ENCODE data around the gene ALK.
A peak's percentile ranks its signal among the peaks of the same experiment; 100 is the strongest.

ALK gene

DNA sequence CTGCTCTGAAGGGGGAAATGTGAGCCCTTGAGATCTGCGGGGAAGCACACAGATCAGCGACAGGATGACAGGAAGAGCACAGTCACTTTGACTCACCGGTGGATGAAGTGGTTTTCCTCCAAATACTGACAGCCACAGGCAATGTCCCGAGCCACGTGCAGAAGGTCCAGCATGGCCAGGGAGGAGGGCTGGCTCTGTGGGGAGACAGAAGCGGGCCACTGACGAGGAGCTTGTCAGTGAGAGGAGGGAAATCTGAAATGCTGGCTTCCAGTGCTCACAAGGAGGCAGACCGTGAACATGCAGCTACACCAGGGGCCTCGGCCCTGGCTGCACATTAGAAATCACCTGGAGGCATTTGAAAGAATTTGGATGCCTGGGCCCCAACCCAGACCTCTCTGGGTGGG, 707.5 kb downstream of the ALK start:
- no peak for DNase-seq

DNA sequence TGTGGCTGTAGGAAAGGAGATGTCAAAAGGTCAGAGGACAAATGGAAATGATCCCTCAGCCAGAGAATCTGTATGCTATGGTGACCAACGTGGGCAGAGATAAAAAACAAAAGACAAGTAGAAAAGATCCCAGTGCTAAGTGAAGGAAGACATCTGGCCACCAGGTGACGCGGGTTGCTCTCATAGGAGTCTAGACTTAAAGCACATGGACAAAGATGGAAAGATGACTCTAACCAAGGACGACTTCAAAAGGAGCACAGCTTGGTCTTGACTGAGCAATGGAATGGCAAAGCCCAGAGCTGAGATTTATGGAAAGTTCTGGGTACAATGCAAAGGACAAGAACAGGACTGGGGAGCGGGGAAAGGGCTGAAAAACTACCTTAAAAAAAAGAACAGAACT, 709.4 kb downstream of the ALK start:
- DNase-seq = no peak

DNA sequence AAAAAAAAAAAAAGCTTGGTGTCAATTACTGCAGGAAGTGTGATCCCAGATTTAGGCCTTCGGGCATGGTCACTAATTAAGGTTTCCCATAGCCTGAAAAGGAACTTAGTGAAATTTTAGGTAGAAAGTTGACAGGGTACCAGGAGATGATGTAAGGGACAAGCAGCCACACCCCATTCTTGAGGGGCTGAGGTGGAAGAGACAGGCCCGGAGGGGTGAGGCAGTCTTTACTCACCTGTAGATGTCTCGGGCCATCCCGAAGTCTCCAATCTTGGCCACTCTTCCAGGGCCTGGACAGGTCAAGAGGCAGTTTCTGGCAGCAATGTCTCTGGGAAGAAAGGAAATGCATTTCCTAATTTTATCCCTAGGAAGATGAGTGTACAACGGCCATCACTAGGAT, 711.8 kb downstream of the ALK start:
- DNase-seq = no peak

DNA sequence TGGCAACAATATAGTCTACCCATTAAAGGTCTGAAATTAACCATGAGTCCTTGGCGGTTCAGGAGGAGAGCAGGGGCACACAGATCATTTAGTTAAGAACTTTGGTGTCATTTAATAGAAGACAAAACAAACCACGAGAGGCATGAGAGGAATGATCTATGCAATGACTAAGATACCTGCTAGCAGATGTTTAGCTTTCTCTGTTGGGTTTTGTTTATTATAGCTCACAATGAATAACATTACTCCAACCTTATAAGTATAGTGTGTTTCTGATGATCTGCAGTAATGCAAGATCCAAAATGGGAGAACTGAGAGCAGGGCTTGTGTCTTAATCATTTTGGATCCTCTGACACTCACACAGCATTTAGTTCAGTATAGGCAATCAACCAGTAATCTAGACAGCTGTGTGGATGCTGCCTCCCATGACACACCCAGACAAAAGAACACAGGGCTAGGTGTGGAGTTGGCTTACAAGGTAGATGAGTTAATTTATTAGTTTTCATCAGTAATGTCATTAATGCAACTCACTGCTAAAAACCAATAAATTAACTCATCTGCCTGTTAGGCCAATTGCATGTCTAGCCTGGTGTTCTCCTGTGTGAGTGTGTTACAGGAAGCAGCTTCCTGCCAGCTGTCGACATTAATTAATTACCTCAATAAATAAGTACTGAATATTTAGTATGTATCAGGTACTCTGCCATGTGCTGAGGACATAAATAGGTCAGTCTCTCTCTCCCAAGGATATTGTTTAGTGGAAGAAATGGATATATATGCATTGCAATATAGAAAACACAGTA, 713.8 kb downstream of the ALK start:
- no peak for DNase-seq

DNA sequence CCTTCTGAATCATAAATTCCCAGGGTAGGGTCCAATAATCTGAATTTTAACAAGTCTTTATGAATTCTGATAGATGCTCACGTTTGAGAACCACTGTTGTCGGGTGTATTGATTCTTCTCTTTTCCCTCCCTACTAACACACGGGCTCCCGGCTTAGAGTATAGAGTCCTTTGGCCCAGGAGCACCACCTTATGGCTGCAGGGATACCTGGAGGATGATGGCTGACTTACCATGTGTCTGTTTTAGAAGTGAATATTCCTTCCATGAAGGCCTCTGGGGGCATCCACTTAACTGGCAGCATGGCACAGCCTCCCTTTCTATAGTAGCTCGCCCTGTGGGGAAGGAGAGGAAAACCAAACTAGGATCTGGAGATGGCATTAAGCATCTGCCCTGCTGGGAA, 714.4 kb downstream of the ALK start:
- no peak for DNase-seq

DNA sequence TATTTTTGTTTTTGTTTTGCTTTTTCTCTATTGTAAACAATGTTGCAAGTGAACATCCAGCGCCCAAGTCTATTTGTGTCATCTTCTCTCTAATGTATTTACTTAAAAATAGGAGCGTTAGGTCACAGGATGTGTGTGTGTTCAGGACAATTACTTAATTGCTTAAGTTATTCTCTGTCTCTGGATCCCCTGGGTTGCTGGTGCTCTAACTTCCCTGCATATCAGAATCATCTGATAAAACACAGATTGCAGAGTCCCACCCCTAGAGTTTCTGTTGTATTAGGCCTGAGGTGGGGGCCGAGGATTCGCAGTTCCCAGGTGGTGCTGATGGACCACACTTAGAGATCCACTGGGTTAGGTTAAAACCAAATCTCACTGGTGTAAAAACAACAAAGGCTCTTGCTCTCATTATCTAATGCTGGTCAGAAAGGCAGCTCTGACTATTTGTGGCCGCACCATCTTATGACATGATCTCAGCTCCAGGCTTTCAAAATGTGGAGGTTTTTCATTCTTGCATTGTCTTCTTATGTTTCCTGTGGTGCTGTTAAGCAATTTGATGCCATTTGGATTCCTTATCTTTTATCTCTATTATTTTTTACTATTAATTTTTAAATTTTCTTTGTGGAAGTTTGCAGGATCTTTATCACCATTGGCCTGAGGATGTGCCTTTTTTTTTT, 718.4 kb downstream of the ALK start:
- no peak for DNase-seq

DNA sequence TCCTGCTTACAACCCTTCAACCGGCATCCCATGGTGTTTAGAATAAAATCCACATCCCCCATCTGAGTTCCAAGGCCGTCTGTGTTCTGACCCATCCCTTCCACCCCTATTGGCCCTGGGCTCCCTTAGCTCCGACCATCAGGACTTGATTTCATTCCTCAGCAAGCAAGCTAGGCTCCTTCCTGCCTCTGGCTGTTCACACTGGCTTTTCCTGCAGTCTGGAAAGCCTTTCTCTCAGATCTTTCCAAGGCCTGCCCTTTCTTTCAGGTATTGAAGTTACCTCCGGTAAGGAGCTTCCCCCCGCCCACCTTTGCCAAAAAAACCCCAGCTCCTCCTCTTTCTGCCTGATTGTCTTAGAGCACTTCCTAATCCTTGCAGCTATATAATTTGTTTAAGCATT, 719.4 kb downstream of the ALK start:
- DNase-seq = no peak

DNA sequence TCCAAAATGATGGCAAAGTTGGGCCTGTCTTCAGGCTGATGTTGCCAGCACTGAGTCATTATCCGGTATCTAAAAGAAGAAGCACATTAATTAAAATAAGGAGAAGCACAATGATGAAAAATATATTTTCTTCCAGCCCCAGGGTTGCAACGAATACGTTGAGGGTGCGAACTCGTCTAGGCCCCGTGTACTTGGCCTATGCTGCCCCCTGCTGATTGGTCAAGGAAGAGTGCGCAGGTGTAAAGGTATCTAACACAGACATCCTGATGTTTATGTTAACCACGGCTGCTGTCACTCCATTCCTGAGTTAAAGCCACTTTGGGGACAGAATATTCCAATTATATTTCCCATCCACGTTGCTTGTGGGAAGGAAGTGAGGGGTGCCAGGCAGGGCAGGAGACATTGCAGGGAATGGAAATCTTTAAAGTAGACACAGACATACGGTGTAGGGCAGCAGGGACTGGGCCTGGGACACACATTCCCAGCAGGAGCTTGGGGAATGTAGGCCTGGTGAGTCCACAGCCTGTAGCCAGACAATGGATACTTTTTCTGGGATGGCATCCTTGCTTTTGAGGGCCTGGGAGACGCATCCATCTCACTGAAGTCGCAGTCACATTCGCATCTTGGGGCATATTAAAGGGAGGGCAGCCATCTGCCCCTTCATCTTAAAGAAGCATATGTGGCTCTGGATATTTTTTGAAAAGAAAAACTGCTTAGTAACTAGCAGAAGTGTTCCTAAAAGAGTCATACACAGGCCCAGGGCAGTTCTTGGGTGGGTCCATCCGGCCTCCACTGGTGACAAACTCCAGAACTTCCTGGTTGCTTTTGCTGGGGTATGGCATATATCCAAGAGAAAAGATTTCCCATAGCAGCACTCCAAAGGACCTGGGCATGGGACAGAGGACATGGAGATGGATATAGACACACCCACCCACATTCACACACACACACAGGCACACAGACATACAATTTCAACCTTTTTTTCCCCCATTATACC, 724.3 kb downstream of the ALK start:
- peak; percentile 36 for DNase-seq

DNA sequence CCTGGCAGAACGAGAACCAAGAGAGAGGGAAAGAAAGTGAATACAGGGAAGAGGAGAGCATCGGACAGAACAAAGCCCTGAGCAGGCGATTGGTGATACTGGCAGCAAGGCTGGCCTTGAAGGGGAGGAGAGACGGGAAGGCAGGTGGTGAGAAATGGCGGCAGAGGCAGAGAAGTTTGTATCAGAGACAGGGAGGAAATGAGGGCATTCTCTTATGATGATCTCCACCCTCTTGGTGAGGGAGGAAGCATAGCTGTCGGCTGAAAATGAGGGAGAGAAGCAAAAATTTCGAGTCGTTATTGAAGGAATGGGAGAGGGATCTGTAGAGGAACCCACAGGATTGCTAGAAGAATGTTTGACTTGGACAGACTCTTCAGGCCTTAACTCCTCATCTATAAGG, 725.6 kb downstream of the ALK start:
- DNase-seq = no peak

DNA sequence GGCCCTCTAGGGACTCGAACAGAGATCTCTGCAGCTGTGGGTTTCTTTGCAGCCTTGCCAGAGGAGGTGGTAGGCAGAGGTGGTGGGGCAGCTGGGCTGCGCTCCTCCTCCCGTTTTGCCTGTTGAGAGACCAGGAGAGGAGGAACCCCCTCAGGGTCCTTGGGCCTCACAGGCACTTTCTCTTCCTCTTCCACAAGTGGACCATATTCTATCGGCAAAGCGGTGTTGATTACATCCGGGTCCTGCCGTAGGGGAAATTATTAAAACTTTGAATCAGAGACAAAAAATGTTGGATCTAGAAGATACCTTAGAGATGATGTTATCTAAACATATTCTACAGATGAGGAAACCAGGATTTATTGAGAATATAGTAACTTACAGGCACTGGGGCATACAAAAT, 727.7 kb downstream of the ALK start:
- DNase-seq = no peak

DNA sequence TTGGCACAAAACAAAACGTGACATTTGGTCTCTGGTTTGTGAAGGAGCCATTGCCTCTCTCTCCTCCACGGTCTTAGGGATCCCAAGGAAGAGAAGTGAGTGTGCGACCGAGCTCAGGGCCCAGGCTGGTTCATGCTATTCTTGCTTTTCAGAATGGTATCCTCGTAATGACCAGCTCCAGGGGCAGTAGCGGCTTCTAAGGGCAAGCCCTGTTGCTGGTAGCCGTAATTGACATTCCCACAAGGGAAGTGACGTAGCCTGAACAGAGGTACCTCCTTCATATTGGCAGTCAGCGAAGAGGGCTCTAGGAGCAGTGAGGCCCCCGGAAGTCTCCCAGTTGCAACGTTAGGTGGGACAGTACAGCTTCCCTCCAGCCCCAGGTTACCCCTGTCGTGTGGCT, 728.3 kb downstream of the ALK start:
- DNase-seq = no peak

DNA sequence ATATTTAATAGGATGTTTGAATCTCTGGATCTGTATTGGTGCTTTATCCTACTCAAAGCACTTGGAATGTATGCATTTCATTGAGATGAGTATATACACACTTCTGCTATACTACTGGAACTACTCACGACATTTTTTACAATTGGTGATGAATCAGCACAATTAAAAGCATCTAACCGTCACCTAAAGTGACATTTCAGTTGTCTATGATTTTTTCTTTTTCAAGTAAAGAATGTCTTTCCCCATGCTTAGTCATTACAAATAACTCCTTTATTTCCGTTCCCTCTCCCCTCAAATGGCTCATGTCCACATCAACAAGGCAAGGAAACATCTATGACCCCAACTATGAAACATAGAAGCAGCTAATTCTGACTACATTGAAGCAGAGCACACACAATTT, 728.9 kb downstream of the ALK start:
- no peak for DNase-seq

DNA sequence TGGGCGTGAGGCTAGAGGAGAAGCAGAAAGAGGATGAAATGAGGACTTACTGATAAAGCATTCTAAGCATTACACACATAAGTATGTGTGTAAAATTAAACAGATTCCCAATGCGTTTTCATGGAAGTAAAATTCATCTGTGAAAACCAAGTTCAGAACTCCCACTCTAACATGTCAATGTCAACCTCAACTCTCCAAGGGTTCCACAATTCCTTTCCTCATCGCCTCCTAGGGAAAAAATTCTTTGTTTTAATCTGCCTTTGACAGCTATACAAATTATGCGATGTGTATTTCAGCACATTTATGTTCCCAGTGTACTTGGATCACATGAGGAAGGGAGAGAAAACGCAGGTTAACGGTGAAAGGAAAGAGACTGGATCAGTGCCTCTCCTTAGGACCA, 729.6 kb downstream of the ALK start:
- no peak for DNase-seq

DNA sequence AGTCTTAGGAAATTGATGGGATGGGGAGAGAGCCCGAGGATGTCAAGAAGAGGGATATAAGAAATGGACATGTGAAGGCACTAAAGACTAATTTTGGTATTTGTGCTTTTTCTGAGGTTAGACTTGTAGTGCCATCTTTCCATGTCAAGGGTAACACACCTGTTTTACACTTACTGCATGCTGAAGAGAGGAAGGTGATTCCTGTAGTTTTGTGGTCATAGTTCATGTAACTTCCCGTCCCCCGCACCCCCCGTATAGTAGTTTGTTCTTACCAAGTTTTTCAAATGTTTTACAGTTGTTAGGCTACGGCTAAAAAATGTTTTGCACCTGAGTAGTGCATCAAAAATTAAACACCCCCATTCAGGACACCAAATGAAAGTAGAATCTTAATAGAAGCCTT, 732.3 kb downstream of the ALK start:
- no peak for DNase-seq

DNA sequence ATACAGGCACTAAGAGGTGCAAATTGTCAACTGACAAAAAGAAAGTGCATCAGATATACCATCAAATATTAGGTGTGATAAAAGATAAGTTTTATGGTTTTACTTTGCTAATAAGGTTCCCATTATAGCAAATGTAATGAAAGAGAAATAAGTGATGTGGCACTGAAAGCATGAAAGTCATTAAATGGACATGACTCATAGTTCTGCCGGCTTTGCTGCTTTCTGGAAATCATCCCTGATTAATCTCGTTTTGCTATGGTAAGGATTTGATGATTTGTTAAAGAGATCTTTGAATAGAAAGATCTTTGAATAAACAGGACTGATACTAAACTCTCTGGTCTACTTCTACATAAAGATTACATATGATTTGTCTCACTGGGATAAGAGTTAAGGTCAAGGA, 733.5 kb downstream of the ALK start:
- no peak for DNase-seq

DNA sequence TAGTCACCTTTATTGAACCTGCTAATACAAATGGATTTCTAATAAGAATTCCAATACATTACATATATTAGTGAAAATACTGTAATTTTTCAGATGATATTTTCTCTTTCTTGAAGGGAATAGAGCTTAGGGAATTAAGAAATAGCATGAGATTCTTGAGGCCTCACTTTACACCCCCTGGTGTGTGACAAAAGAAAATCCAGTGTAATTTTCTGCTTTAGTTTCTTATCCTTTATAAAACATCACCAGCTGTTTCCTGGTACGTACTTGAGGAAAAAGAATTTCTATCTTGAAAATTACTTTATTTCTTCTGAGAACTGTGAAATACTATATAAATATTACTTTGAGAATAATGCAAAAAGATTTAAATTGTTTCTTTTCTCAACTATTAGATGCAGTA, 734.6 kb downstream of the ALK start:
- no peak for DNase-seq

DNA sequence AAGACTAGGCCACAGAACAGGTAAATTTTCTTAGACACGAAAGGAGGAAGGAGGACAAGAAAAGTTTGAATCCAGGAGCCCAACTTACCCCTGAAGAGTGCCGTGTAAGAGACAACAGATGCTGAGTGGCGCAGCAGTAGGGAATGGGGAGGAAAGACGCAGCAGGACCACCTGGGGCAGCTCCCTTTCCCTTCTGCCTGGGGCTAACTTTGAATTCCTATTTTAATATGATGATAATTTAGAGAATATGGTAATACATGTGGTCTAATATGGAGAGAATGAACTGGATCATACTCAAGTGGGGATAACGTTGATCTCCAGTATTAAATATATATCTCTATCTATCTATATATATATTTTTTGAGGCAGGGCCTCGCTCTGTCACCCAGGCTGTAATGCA, 736.9 kb downstream of the ALK start:
- DNase-seq = no peak

DNA sequence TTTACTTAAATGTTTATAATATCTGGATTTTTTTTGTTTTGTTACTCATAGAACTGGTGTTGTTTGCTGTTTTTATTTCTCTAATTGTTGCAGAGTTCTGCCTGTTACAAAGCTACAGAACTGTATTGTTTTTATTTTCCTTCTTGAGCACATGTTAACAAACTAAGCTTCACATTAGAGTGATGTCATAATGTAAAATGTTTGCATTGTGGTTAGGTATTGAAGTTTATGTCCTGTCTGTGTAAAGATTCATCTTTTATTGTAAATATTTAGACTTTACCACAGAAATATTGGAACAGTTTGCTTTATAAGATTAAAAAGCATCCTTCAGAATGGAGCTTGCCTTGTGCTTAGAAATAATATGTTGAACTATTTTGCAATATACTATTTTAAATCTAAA, 738.5 kb downstream of the ALK start:
- no peak for DNase-seq

DNA sequence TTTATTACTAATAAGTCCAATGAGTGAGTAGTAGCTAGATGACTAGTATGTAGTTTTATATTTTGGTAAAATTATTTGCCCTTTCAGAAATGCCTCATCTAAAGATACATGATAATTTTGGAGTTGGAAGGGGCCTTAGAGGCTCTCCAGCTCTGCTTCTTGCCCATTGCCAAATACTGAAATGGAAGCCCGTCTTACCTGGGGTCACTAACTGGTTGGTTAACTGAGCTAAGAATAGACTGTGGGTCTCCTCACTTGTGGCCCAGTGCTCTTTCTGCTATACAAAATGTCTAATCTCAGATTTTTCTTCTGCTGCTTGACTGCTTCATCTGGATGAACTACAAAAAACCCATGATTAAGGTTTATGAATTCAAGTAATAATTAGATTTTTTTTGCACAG, 739.1 kb downstream of the ALK start:
- DNase-seq = no peak

DNA sequence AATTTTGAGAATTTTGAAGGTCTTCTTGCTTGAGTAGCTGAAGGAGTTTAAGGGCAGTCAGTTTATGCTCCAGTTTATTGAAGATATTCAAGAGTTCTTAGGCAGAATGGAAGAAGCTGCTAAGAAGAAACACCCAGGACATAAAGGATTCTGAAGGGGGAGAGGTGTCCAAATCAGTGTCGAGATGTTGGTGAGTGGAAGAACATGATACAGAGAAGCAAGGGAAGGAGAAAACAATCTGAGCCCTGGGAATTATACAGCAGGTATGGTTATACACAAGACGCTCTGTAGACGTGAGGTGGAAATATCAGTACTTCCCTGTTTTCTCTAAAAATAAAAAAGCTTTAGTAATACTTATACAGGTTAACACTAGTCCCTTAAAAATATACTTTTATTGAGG, 746.0 kb downstream of the ALK start:
- no peak for DNase-seq

DNA sequence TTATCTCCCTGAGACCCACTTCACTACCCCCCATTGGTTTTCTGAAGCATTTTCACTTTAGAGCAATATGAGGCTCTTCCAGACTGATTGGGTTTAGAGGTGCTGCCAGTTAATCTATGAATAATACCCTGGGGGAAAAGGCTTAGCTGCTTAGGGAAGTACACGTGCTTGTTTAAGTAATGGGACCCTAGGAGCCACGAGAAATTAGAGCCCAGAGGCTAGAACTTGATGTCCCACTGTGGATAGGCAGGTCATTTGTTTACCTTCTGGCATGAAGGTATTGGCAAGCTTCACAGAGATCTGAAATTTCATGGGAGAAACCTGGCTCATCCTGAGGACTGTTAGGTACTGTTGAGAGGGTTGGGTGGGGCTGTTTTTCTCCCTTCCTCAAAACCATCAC, 746.4 kb downstream of the ALK start:
- DNase-seq = no peak

DNA sequence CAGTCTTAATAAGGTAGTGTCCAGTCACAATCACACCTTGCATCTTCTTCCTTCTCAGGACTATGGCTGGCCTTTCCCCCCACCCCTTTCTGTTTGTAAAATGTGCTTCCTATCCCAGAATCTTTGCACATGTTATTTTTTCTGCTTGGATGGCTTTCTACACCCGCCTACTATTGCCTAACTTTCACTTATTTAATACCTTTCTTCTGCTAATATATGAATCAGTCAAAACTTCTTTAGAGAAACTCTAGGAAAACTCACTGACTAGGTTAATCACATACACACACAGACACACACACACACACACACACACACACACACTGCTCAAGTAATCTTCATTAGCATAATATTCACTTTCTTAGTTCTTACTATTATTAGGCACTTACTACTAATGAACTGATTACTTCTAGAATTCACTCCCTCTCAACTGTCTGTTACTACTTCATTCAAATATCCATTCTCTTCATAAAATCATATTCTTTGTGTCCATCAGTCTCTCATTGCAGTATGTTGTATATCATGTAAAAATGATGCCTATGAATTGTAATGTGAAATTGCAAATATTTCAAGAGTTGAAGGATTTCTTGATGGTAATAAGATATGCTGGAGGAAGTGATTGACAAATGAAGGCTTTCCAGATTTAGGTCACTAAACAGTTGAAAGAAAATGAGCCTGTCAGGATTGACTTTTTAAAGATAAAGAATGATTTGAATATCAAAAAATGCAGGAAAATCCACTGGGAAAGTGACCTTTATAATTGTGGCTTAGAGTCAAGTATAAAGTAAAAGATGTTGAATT, 754.9 kb downstream of the ALK start:
- DNase-seq = no peak

All from inflammatory macrophage treated with lipopolysaccharide for 4 hours (primary cell).